Measurements from ENCODE around the gene NLGN1.
"Not testable (repeated sequence)": the region's sequence is repeated elsewhere in the genome, so short reads cannot be mapped to it uniquely, and the experiment has no call there.

Gene NLGN1

GRCh38 chr3:174162550-174162949 is 765.0 kb downstream of the NLGN1 start:
- no peak for DNase-seq (ENCODE audit: low read depth in 2 of 2)

- no peak for DNase-seq (ENCODE audit: low read depth in 2 of 2)
Observed at GRCh38 chr3:174168026-174168425, 770.5 kb downstream of the NLGN1 start.

- DNase-seq (ENCODE audit: low read depth in 2 of 2) = no peak
Observed at GRCh38 chr3:174168538-174169254, 771.2 kb downstream of the NLGN1 start.

GRCh38 chr3:174169736-174170135 is 772.2 kb downstream of the NLGN1 start:
- DNase-seq (ENCODE audit: low read depth in 2 of 2) = no peak

GRCh38 chr3:174170248-174170647 is 772.7 kb downstream of the NLGN1 start:
- DNase-seq (ENCODE audit: low read depth in 2 of 2) = no peak

GRCh38 chr3:174186377-174186989 is 788.9 kb downstream of the NLGN1 start:
- no peak for DNase-seq (ENCODE audit: low read depth in 2 of 2)

- DNase-seq (ENCODE audit: low read depth in 2 of 2) = no peak
Observed at GRCh38 chr3:174191380-174191779, 793.8 kb downstream of the NLGN1 start.

- no peak for DNase-seq (ENCODE audit: low read depth in 2 of 2)
Observed at GRCh38 chr3:174191895-174192294, 794.4 kb downstream of the NLGN1 start.

GRCh38 chr3:174192471-174192870 is 794.9 kb downstream of the NLGN1 start:
- DNase-seq (ENCODE audit: low read depth in 2 of 2) = no peak

- no peak for DNase-seq (ENCODE audit: low read depth in 2 of 2)
Observed at GRCh38 chr3:174193604-174194003, 796.1 kb downstream of the NLGN1 start.

GRCh38 chr3:174197416-174197815 is 799.9 kb downstream of the NLGN1 start:
- no peak for DNase-seq (ENCODE audit: low read depth in 2 of 2)

- DNase-seq (ENCODE audit: low read depth in 2 of 2) = no peak
Observed at GRCh38 chr3:174198199-174198598, 800.7 kb downstream of the NLGN1 start.

GRCh38 chr3:174199696-174200095 is 802.2 kb downstream of the NLGN1 start:
- DNase-seq (ENCODE audit: low read depth in 2 of 2) = no peak

GRCh38 chr3:174202116-174202515 is 804.6 kb downstream of the NLGN1 start:
- DNase-seq (ENCODE audit: low read depth in 2 of 2) = no peak

- no peak for DNase-seq (ENCODE audit: low read depth in 2 of 2)
Observed at GRCh38 chr3:174202561-174202960, 805.0 kb downstream of the NLGN1 start.

GRCh38 chr3:174204765-174205164 is 807.2 kb downstream of the NLGN1 start:
- DNase-seq (ENCODE audit: low read depth in 2 of 2) = no peak

GRCh38 chr3:174206607-174207192 is 809.2 kb downstream of the NLGN1 start:
- DNase-seq (ENCODE audit: low read depth in 2 of 2) = no peak

- no peak for DNase-seq (ENCODE audit: low read depth in 2 of 2)
Observed at GRCh38 chr3:174208161-174208560, 810.6 kb downstream of the NLGN1 start.

- not testable (repeated sequence) for DNase-seq (ENCODE audit: low read depth in 2 of 2)
Observed at GRCh38 chr3:174211896-174212295, 814.4 kb downstream of the NLGN1 start.

GRCh38 chr3:174215456-174215855 is 817.9 kb downstream of the NLGN1 start:
- DNase-seq (ENCODE audit: low read depth in 2 of 2) = no peak

- no peak for DNase-seq (ENCODE audit: low read depth in 2 of 2)
Observed at GRCh38 chr3:174216019-174216418, 818.5 kb downstream of the NLGN1 start.

GRCh38 chr3:174216946-174217718 is 819.6 kb downstream of the NLGN1 start:
- no peak for DNase-seq (ENCODE audit: low read depth in 2 of 2)

Data from fibroblast of skin of left biceps (primary cell).